Measurements from ENCODE around the gene GALNT8.
A peak's percentile ranks its signal among the peaks of the same experiment; 100 is the strongest.

The GALNT8 gene

DNA sequence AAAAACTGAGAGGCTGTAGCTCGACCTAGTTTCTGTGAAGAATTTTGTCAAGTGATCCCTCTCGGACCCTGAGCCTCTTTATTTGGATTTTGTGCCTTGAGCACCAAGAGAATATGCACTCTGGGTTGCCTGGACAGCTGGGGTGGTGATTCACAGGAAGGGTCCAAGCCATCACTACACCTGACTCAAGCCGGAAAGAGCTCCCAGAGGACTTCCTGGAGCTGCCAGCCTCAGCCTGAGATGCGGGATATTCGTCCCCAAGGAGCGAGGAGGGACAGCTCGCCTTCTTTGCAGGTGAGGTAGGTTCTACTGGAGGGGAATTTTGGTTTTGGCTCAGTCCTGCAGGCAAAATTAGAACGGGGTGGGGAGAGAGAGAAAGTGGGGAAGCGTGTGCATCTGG is 94.3 kb downstream of the GALNT8 start:
- Mint-ChIP-seq H3K9me3 (no peaks in the 10 kb centered on the region), H3K4me3 (peak overlapping the region; percentile 6), H3K27me3 (ENCODE audit: low read depth) (no peaks in the 10 kb centered on the region), H3K36me3 (ENCODE audit: low read depth) (peaks cover 62% of the 10 kb centered on the region), H3K4me1 (ENCODE audit: low read depth) (peaks cover 46% of the 10 kb centered on the region), H3K27ac (no peak overlapping the region)
- DNase-seq (ENCODE audit: low spot score), result no peak

DNA sequence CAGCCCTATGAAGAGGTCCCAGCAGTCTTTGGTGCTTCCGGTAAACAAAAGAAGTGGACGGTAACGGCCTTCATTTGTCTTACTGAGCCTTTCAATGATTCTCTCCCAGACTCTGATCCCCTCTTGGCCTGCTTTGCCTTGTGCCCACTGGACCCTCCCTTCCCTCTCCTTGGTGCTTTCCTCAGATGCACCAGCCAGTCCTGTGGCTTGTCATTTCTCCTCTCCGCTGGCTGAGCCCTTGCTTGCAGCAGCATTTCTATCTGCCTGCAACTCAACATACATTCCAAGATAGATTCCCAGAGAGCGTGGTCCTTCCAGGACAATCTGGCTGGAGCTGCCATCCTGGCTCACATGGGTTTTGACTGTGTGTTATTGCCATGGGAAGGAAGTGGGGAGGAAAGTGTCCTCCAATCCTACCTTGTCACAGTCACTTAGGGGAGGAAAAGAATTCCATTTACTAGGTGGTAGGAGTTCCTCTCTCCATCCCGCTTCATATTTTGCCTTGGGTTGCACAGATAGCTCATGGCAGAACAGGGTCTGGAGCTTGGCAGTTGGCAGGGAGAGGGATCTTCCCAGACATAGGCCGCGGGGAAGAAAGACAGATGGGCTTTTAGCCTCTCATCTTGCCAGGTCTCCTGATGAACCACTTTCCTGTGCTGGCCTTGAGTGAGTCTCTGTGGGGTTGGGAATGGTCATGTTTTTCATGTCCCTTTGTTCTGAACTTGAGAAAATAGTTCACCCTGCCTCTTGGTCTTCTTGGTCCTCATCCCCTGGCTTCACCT is 96.7 kb downstream of the GALNT8 start:
- H3K27ac Mint-ChIP-seq, result peak overlapping the region; percentile 49

DNA sequence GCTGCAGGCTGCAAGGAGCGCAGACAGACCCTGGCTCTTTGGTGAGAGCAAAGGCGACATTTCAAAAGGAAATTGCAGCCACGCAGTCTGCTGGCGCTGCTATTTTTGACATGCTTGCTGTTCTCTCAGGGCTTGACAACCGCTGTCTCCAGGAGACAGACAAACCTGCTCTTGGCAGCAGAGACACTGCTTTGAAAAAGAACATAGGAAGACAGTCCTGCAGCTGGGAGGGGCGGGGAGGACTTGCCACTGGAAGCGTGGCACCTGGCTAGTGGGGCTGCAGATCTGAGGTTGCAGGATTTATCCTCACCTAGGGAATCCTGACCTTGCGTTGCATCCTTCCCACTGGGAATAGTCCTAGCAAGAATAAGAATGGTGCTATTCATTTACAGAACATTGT is 97.7 kb downstream of the GALNT8 start:
- Mint-ChIP-seq H3K36me3 (ENCODE audit: low read depth) (peaks cover 71% of the 10 kb centered on the region), H3K4me1 (ENCODE audit: low read depth) (peaks cover 67% of the 10 kb centered on the region), H3K9me3 (no peaks in the 10 kb centered on the region), H3K27me3 (ENCODE audit: low read depth) (no peaks in the 10 kb centered on the region), H3K27ac (peak overlapping the region; percentile 72), H3K4me3 (peak overlapping the region; percentile 33)
- DNase-seq (ENCODE audit: low spot score), result no peak

More for the DNA sequence above, 96.7 kb downstream of the GALNT8 start:
- Mint-ChIP-seq H3K36me3 (ENCODE audit: low read depth) (peaks cover 66% of the 10 kb centered on the region), H3K4me3 (no peak overlapping the region), H3K27me3 (ENCODE audit: low read depth) (no peaks in the 10 kb centered on the region), H3K9me3 (no peaks in the 10 kb centered on the region), H3K4me1 (ENCODE audit: low read depth) (peaks cover 61% of the 10 kb centered on the region)
- no peak for DNase-seq (ENCODE audit: low spot score)

DNA sequence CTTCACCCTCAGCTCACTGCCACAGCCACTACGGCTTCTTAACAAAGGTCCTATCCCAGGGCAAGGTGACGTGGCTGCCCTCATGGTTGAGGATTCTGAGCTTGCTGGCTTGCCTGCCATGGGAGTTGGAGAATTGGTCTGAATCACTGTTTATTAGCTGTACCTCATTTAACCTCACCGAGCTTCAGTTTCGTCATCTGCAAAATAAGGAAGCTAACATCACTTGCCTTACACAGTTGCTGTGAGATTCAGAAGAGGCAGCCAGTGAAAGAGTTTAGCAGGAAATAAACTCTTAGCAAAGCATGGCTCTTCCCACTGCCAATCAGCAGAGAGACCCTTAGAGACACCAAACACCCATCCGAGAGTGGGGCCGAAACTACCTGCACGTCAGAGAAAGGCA is 99.5 kb downstream of the GALNT8 start:
- Mint-ChIP-seq H3K9me3 (no peaks in the 10 kb centered on the region), H3K4me1 (ENCODE audit: low read depth) (peaks cover 71% of the 10 kb centered on the region), H3K4me3 (peak overlapping the region; percentile 17), H3K36me3 (ENCODE audit: low read depth) (peaks cover 80% of the 10 kb centered on the region), H3K27me3 (ENCODE audit: low read depth) (no peaks in the 10 kb centered on the region), H3K27ac (no peak overlapping the region)
- no peak for DNase-seq (ENCODE audit: low spot score)

DNA sequence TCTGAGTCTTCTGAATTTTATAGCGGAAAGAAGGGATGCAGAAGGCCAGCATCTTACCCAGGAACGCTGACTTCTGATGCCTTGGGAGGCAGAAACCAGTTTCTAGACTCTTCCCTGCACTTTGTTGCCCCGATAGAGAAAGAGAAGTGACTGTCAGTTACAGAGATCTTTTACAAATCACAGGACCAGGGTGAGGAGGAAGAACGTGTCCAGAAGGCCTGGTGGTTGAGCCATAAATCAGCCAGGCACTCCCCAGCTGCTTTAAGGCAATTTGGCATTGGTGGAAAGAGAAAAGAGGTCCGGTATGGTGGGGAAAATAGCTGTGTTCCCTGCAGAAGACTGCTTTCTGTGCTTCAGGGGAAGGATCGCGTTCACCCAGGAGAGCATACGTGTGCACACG is 100.8 kb downstream of the GALNT8 start:
- Mint-ChIP-seq H3K27me3 (ENCODE audit: low read depth) (no peaks in the 10 kb centered on the region), H3K36me3 (ENCODE audit: low read depth) (peaks cover 84% of the 10 kb centered on the region), H3K27ac (peak overlapping the region; percentile 60), H3K9me3 (no peaks in the 10 kb centered on the region), H3K4me1 (ENCODE audit: low read depth) (peaks cover 76% of the 10 kb centered on the region), H3K4me3 (no peak overlapping the region)
- DNase-seq (ENCODE audit: low spot score), result no peak

Data from T-helper 2 cell treated with Interferon-gamma antibody and Interleukin-4, amounts not matched to agents 5 μg/mL and 100 μg/mL, for 36 hours (primary cell).